SK-N-SH treated with all-trans-retinoic acid at 6 μM for 48 hours (cell line): Measurements from ENCODE around the gene ATP1B4.

Experiments used
- ARNTL ChIP-seq: fragments of 450-650 bp; formaldehyde crosslinking; IDR thresholded peaks from 2 replicates; pipeline ENCODE4 v1.5.0; 2020; ENCODE audit warnings: low read depth, mild to moderate bottlenecking, moderate library complexity, borderline replicate concordance
- CSDC2 ChIP-seq: fragments of 250-450 bp; sonication (Bioruptor Pico); IDR thresholded peaks from 2 replicates; pipeline ENCODE4 v1.5.0; 2020; ENCODE audit warnings: mild to moderate bottlenecking, moderate library complexity
- CSRNP3 ChIP-seq: fragments of 250-450 bp; sonication (Bioruptor Pico); IDR thresholded peaks from 2 replicates; pipeline ENCODE4 v1.5.1; 2021; ENCODE audit warnings: mild to moderate bottlenecking, moderate library complexity
- GLIS3 ChIP-seq: fragments of 250-450 bp; sonication (Bioruptor Pico); IDR thresholded peaks from 2 replicates; pipeline ENCODE4 v1.5.0; 2020; ENCODE audit warnings: mild to moderate bottlenecking, moderate library complexity
- POU6F1 ChIP-seq: fragments of 250-450 bp; sonication (Bioruptor Pico); IDR thresholded peaks from 2 replicates; pipeline ENCODE4 v1.8.0; 2021; ENCODE audit warnings: low read depth, mild to moderate bottlenecking, moderate library complexity, borderline replicate concordance
- PPARA ChIP-seq: fragments of 250-450 bp; sonication (Bioruptor Pico); IDR thresholded peaks from 2 replicates; pipeline ENCODE4 v1.5.0; 2020; ENCODE audit warnings: mild to moderate bottlenecking, borderline replicate concordance
- RARB ChIP-seq: fragments of 250-450 bp; sonication (Bioruptor Pico); IDR thresholded peaks from 2 replicates; pipeline ENCODE4 v1.8.0; 2021; ENCODE audit warnings: mild to moderate bottlenecking, moderate library complexity
- SNAI2 ChIP-seq: fragments of 250-450 bp; sonication (Bioruptor Pico); IDR thresholded peaks from 2 replicates; pipeline ENCODE4 v1.5.0; 2020; ENCODE audit warnings: mild to moderate bottlenecking, moderate library complexity
- TOX ChIP-seq: fragments of 250-450 bp; sonication (Bioruptor Pico); IDR thresholded peaks from 2 replicates; pipeline ENCODE4 v1.8.0; 2021; ENCODE audit warnings: mild to moderate bottlenecking, moderate library complexity, borderline replicate concordance
- ZFP3 ChIP-seq: fragments of 250-450 bp; sonication (Bioruptor Pico); IDR thresholded peaks from 2 replicates; pipeline ENCODE4 v1.5.0; 2020; ENCODE audit warnings: mild to moderate bottlenecking, moderate library complexity
- ZFP30 ChIP-seq: fragments of 450-650 bp; formaldehyde crosslinking; IDR thresholded peaks from 2 replicates; pipeline ENCODE4 v1.5.0; 2022; ENCODE audit warnings: mild to moderate bottlenecking, moderate library complexity
- ZNF70 ChIP-seq: fragments of 450-650 bp; formaldehyde crosslinking; IDR thresholded peaks from 2 replicates; pipeline ENCODE4 v1.5.0; 2020; ENCODE audit warnings: mild to moderate bottlenecking, moderate library complexity
- TF ChIP-seq, protein P1 (sequence below): fragments of 250-450 bp; sonication (Bioruptor Pico); IDR thresholded peaks from 2 replicates; pipeline ENCODE4 v1.5.1; 2020; ENCODE audit warnings: low read depth, mild to moderate bottlenecking, moderate library complexity
- TF ChIP-seq, protein P2 (sequence below): fragments of 250-450 bp; sonication (Bioruptor Pico); IDR thresholded peaks from 2 replicates; pipeline ENCODE4 v1.8.0; 2020; ENCODE audit warnings: mild to moderate bottlenecking, moderate library complexity, borderline replicate concordance

GRCh38 chrX:120402369-120402768 lies 40.5 kb downstream of the ATP1B4 start:
- TF ChIP-seq RARB (no peak), ARNTL (CRISPR knock-in tag) (no peak), ZFP30 (no peak), TOX (no peak), SNAI2 (no peak), ZNF70 (CRISPR knock-in tag) (no peak), POU6F1 (CRISPR knock-in tag) (no peak), CSDC2 (CRISPR knock-in tag) (no peak), ZFP3 (CRISPR knock-in tag) (no peak), GLIS3 (CRISPR knock-in tag) (no peak), PPARA (CRISPR knock-in tag) (no peak), CSRNP3 (CRISPR knock-in tag) (no peak)
- TF ChIP-seq, protein P1, sequence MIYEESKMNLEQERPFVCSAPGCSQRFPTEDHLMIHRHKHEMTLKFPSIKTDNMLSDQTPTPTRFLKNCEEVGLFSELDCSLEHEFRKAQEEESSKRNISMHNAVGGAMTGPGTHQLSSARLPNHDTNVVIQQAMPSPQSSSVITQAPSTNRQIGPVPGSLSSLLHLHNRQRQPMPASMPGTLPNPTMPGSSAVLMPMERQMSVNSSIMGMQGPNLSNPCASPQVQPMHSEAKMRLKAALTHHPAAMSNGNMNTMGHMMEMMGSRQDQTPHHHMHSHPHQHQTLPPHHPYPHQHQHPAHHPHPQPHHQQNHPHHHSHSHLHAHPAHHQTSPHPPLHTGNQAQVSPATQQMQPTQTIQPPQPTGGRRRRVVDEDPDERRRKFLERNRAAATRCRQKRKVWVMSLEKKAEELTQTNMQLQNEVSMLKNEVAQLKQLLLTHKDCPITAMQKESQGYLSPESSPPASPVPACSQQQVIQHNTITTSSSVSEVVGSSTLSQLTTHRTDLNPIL: no peak
- TF ChIP-seq, protein P2, sequence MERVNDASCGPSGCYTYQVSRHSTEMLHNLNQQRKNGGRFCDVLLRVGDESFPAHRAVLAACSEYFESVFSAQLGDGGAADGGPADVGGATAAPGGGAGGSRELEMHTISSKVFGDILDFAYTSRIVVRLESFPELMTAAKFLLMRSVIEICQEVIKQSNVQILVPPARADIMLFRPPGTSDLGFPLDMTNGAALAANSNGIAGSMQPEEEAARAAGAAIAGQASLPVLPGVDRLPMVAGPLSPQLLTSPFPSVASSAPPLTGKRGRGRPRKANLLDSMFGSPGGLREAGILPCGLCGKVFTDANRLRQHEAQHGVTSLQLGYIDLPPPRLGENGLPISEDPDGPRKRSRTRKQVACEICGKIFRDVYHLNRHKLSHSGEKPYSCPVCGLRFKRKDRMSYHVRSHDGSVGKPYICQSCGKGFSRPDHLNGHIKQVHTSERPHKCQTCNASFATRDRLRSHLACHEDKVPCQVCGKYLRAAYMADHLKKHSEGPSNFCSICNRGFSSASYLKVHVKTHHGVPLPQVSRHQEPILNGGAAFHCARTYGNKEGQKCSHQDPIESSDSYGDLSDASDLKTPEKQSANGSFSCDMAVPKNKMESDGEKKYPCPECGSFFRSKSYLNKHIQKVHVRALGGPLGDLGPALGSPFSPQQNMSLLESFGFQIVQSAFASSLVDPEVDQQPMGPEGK (CRISPR knock-in tag): no peak
